Measurements from ENCODE around the gene P4HA2.

Gene P4HA2

GRCh38 chr5:132203916-132204315 lies 23.7 kb downstream of the P4HA2 start:
- peaks cover 72% of the 10 kb centered on the region for H3K36me3 ChIP-seq (replicated peaks)

DNA sequence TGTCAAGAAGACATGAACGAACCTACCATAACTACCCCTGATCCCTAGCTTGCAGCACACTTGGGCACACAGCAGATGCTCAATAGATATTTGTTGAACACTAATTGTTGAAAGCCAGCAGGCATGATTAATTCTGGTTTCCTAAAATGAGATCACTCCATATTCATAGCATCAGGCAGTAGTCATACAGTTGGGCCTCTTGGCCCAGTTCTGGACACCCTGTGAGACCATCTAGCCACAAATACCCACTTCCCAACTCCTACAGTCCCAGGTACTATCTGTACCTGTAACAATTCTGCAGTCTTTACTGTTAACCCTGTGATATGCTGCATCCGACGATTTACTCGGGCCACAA lies 24.2 kb downstream of the P4HA2 start:
- no peak for DNase-seq

More at GRCh38 chr5:132203916-132204315, 23.7 kb downstream of the P4HA2 start:
- Histone ChIP-seq H3K27me3 (replicated peaks) (no peaks in the 10 kb centered on the region), H3K27ac (no peak overlapping the region), H3K4me3 (ENCODE audit: low read depth, low read length) (no peak overlapping the region)
- TF ChIP-seq, protein P1, sequence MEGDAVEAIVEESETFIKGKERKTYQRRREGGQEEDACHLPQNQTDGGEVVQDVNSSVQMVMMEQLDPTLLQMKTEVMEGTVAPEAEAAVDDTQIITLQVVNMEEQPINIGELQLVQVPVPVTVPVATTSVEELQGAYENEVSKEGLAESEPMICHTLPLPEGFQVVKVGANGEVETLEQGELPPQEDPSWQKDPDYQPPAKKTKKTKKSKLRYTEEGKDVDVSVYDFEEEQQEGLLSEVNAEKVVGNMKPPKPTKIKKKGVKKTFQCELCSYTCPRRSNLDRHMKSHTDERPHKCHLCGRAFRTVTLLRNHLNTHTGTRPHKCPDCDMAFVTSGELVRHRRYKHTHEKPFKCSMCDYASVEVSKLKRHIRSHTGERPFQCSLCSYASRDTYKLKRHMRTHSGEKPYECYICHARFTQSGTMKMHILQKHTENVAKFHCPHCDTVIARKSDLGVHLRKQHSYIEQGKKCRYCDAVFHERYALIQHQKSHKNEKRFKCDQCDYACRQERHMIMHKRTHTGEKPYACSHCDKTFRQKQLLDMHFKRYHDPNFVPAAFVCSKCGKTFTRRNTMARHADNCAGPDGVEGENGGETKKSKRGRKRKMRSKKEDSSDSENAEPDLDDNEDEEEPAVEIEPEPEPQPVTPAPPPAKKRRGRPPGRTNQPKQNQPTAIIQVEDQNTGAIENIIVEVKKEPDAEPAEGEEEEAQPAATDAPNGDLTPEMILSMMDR (IDR thresholded peaks at IDR 0.05; ENCODE audit: low read depth, low read length, missing control alignments): no peak
- DNase-seq: no peak
- in situ Hi-C loops (cut with HindIII; ENCODE audit: low pct_ligation_motif_present, low sequenced_read_pairs): no loop called here

GRCh38 chr5:132202711-132203463 lies 24.8 kb downstream of the P4HA2 start:
- peaks cover 74% of the 10 kb centered on the region for H3K36me3 ChIP-seq (replicated peaks)
- in situ Hi-C loops (cut with HindIII; ENCODE audit: low pct_ligation_motif_present, low sequenced_read_pairs): no loop called here
- no peak for DNase-seq
- no peak overlapping the region for H3K4me3 ChIP-seq (ENCODE audit: low read depth, low read length)
- H3K27me3 ChIP-seq (replicated peaks): no peaks in the 10 kb centered on the region
- TF ChIP-seq, protein P1 (IDR thresholded peaks at IDR 0.05; ENCODE audit: low read depth, low read length, missing control alignments): no peak
- no peak overlapping the region for H3K27ac ChIP-seq

More for the DNA sequence above, 24.2 kb downstream of the P4HA2 start:
- Histone ChIP-seq H3K27me3 (replicated peaks) (no peaks in the 10 kb centered on the region), H3K36me3 (replicated peaks) (peaks cover 69% of the 10 kb centered on the region), H3K4me3 (ENCODE audit: low read depth, low read length) (no peak overlapping the region), H3K27ac (no peak overlapping the region)
- TF ChIP-seq, protein P1 (IDR thresholded peaks at IDR 0.05; ENCODE audit: low read depth, low read length, missing control alignments): no peak
- in situ Hi-C loops (cut with HindIII; ENCODE audit: low pct_ligation_motif_present, low sequenced_read_pairs): no loop called here

DNA sequence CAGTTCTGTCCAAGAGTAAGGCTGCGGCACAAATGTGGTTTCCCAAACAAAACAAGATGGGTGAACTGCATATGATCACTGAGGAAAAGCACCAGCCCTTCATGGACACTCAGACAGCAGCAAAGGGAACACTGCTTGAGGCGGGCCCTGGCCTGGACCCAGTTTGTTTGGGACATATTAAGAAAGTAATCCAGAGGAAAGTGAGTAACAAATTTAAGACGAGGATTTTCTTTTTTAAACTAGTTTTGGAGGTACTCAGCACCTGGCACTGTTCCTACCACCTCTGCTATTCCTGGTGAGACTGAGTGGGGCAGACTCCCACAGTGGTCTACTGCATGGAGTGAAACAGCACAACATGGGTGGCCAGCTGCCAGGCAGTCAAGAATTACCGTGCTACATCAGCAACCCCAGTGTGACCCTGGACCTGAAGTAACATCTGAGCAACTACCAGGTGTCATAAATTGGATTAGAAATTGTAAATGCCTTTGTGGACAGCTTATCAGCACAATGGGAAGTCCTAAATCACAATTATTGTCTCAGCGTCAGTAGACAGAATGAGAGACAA lies 28.5 kb downstream of the P4HA2 start:
- Histone ChIP-seq H3K27me3 (replicated peaks) (no peaks in the 10 kb centered on the region), H3K36me3 (replicated peaks) (peaks cover 69% of the 10 kb centered on the region), H3K27ac (no peak overlapping the region), H3K4me3 (ENCODE audit: low read depth, low read length) (no peak overlapping the region)
- DNase-seq: no peak
- in situ Hi-C loops (cut with HindIII; ENCODE audit: low pct_ligation_motif_present, low sequenced_read_pairs): no loop called here
- TF ChIP-seq, protein P1 (IDR thresholded peaks at IDR 0.05; ENCODE audit: low read depth, low read length, missing control alignments): no peak

GRCh38 chr5:132198571-132198970 lies 29.1 kb downstream of the P4HA2 start:
- TF ChIP-seq, protein P1 (IDR thresholded peaks at IDR 0.05; ENCODE audit: low read depth, low read length, missing control alignments): no peak
- peaks cover 64% of the 10 kb centered on the region for H3K36me3 ChIP-seq (replicated peaks)
- in situ Hi-C loops (cut with HindIII; ENCODE audit: low pct_ligation_motif_present, low sequenced_read_pairs): no loop called here
- no peak for DNase-seq
- H3K27ac ChIP-seq: no peak overlapping the region
- H3K4me3 ChIP-seq (ENCODE audit: low read depth, low read length): no peak overlapping the region
- H3K27me3 ChIP-seq (replicated peaks): no peaks in the 10 kb centered on the region
